HG03342 (cell line): ENCODE data around the gene PLD1.

Source experiments
- ATAC-seq: cut with Tn5 transposase; IDR thresholded peaks from one replicate; pipeline ENCODE4 v1.9.1; 2021; ENCODE audit warnings: mild to moderate bottlenecking, moderate library complexity; ENCODE audit not compliant: unreplicated experiment

PLD1 gene

GRCh38 chr3:171774521-171774920, 35.8 kb downstream of the PLD1 start:
- ATAC-seq, result no peak

GRCh38 chr3:171772427-171773056, 37.7 kb downstream of the PLD1 start:
- ATAC-seq, result peak; percentile 41

GRCh38 chr3:171770689-171771620, 39.3 kb downstream of the PLD1 start:
- peak; percentile 52 for ATAC-seq

DNA sequence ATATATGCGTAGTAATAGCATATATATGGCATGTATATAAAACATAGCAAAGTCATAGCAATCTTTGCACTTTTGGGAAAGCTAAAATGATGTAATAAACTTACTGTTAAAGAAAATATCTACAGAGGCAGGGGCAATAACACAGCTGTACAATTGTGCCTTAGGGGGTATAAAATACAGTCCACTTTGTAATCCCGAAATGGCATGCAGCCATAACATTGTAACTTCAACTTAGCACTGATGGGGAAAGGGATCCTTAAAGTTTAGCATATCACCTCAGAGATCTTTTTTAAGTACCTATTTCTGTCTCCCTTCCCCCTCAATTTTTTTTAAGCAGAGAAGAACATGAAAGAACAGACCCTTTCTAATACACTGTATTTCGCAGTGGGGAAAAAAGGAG, 40.8 kb downstream of the PLD1 start:
- ATAC-seq, result no peak

DNA sequence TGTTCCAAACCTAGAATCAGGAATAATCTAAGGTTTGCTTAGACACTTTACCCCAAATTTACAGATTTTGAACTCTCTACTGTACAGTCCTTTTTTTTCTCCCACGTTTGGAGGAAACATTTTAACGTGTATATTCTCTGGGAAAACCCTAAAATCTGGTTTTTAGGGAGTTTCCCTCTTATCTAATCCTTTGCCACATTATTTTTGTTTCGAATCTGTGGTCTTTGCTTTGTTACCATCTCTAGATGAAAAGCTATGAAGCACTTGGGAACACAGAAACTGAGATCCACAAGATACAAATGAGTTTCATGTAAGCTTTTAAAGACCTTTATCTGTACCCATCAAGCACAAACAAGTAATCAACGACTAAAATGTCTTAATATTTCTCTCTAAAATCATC, 41.3 kb downstream of the PLD1 start:
- ATAC-seq, result no peak

DNA sequence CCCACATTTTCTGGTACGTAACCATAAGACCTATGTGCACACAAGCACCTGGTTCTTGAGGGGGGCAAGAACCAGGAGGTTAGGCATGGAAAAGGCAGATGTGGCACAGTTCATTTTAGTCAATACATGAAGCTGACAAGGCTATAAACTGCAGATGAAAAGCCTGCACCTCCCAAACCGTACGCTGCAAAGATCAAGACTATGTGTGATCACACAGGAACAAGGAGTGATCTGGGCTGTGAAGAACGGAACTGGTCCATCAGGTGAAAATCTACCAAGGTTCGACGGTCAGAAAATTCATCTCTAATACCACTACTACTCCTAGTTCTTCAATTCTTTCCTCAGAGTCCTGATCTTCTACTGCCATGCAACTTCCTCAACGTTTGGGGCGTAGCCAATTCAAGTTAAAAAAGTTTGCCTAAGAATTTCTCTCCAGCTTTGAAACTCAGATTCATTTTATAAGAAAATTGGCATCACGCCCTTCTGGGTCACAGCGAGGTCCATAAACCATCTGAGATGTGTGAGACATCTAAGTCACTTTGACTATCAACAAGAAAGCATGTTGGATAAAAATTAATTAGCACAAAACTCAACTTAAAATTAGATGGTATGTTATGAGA, 41.9 kb downstream of the PLD1 start:
- no peak for ATAC-seq

GRCh38 chr3:171765511-171765887, 44.8 kb downstream of the PLD1 start:
- no peak for ATAC-seq

DNA sequence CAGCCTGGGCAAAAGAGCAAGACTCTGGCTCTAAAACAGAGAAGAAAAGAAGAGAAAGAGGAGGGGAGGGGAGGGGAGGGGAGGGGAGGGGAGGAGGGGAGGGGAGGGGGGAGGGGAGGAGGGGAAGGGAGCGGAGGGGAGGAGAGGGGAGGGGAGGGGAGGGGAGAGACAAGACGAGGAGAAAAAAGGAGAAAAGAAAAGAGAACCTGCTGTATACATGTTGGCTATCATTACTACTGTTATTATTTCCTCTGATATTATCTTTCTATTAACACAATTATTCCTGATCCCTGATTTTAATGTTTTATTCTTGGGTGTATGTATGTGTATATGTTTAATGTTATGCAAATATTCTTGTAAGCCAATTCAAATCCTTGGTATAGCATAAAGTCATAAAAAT, 46.9 kb downstream of the PLD1 start:
- no peak for ATAC-seq

DNA sequence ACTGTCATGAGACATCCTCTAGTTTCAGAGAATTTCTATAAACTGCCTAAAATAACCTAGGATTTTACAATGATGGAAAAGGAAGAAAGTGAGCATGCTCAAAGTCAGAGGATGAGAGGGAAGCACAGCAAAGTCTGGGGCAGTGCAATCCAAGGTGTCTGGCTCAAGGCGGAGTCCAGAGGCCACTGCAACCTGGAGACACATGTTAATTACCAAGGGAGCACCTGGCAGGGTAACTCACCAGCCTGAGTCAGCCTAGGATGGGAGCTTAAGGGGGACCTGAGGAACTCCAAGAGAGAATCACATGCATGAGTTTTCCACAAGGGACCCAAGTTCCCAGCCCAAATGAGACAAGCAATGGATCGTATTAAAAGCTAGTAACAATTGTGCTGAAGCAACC, 49.8 kb downstream of the PLD1 start:
- no peak for ATAC-seq

GRCh38 chr3:171758109-171758508, 52.2 kb downstream of the PLD1 start:
- ATAC-seq, result no peak

- no peak for ATAC-seq
These were observed 52.8 kb downstream of the PLD1 start for GRCh38 chr3:171757361-171758034.

GRCh38 chr3:171755656-171756055, 54.6 kb downstream of the PLD1 start:
- ATAC-seq, result no peak

DNA sequence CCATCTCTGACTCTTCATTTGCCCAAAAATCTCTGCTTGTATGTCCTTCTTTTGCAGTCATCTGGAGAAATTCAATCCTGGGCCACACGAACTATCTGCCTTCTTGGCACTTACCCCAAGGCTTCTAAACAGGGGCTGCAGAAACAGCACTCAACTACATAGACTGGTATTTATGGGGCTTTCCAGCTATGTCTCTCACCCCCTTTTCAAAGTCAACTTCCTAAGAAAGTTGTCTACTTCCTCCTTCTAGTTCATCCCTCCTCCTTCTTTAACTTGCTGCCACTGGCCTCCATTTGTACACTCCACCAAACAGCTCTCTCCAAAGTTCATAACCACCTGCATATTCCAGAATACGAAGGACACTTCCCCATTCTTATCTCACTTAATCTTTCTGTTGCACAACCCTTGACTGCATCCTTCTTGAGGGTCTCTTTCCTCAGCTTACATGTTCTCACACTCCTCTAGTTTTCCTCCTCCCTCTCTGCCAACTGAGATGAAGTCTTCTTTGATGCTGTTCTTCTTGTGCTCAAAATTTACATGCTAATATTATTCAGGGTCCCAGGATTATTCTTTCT, 55.2 kb downstream of the PLD1 start:
- no peak for ATAC-seq

GRCh38 chr3:171753665-171754408, 56.4 kb downstream of the PLD1 start:
- no peak for ATAC-seq

GRCh38 chr3:171753025-171753472, 57.2 kb downstream of the PLD1 start:
- no peak for ATAC-seq

- ATAC-seq, result peak; percentile 45
These were observed 58.0 kb downstream of the PLD1 start for GRCh38 chr3:171752329-171752728.

GRCh38 chr3:171749124-171749523, 61.2 kb downstream of the PLD1 start:
- ATAC-seq, result no peak

DNA sequence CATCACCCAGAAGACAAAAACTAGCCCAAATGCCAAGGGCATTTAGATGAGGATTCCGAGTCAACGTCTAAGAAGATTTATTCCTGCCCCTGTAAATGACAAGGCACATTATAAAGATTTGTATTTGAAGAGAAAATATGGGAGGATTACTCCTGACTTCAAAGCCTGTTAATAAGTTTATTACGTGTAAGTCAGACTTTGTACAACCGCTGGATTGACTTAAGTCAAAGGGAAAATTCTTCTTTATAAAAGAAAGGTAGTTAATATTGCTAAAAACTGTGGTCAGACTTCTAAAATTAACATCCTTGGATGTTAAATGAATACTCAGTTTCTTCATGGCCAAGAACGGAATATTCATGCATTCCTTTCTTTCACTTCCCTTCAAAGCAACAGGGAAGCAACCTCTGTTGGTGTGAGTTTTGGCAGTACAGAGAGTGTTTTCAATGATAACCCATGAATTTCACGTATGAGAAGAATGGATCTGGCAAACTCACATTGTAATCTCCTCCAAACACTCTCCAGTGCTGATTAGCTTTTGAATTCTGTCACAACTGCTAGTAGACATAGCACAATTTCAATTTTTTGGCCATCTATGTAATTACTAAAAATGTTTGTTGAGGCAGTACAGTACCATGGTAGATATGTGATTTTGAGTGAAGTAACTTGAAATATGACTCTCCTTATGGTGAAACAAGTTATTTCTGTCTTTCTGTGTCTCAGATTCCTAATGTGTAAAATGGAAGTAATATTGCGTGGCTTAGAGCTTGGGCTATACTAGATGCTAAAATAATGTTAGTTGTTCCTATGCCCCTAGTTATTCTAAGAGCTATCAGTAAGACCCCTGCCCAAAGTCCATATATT, 62.0 kb downstream of the PLD1 start:
- no peak for ATAC-seq

DNA sequence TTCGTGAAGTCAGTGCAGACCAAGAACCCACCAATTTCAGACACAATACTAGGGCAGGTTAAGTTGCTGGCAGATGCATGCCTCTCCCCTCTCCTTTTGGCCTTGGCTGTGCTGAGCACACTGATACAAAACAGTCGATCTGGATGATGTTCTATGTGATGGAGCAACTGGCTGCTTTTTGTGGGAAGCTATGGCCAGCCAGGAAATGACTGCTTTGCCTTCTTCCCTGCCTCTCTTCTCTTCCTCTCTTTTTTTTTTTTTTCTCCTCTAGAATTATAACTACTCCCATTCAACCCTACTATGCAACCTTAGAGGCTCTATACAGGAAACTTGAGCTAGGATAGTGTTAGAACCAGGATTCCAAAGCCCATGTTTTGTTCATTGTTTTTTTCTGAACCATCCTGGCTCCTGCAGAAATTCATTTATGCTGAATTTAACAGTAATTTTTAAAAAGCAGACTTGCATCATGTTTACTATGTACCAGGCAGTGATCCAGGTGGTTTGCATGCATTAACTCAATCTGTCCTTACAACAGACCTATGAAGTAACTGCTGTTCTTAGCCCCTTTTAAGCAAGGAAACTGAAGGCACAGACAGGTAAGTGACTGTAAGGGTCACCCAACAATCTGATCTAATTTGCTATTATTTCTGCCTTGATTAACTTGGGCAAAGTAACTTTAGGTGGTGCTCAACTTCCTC, 62.9 kb downstream of the PLD1 start:
- no peak for ATAC-seq
